Activated CD4-positive, alpha-beta T cell treated with anti-CD3 and anti-CD28 coated beads for 4 hours (primary cell): ENCODE measurements around the gene ADPRM.
"Not testable (repeated sequence)": the region's sequence is repeated elsewhere in the genome, so short reads cannot be mapped to it uniquely, and the experiment has no call there.

ENCODE experiments used
- DNase-seq, 2 donors: peaks; one replicate each; pipeline ENCODE4 v3.0.0-alpha.2; 2020

ADPRM gene, protein sequence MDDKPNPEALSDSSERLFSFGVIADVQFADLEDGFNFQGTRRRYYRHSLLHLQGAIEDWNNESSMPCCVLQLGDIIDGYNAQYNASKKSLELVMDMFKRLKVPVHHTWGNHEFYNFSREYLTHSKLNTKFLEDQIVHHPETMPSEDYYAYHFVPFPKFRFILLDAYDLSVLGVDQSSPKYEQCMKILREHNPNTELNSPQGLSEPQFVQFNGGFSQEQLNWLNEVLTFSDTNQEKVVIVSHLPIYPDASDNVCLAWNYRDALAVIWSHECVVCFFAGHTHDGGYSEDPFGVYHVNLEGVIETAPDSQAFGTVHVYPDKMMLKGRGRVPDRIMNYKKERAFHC

DNA sequence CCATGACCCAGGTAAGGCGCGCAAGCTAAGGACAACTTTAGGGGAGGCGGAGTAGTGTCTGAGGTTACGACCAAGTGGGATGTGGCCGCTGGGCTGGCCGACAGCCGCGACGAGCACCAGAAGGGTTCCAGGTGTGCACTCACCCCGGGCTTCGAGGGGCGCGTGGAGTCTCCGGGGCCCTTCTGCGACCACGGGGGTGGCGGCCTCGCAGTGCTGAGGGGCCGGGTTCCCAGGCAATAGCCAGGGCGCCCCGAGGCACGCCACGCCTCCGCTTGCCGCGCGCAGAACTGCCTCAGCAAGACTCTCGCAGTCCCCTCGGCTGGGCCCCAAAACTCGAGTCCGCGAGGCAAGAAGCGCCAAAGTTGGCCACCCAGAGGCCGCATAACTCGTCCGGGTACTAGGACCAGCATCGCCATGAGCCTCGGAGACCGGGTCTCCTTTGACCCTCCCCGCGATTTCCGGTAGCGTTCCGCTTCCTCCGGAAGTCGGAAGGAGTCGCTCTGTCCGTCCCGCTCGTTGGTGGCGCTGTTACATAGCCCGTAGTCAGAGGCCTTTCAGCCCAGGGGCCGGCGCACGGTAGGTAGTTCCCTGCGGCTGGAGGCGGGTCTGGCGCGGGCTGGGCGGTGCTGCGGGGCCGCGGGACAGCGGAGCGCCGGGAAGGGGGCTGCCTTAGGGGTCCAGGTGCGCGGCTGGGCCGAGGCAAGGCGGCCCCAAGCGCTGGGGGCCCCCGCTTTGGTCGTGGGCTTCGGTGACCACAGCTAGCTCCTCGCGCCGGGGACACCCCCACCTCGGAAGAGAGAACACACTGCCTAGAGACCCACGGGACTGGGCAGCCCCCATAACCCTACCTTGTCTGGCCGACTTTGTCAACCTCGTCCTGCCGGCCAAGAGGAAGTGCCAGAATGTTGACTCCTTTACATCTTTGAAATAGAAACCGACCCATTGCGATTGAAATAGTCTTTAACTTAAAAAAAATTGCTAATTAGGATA is at the start of gene ADPRM, which contains the start of gene SCO1:
TSS of gene ADPRM (plus strand) at position 503 of the 990 bp plus-strand sequence. CDS start 7,333 bp downstream, outside the sequence.
TSS of gene SCO1 (minus strand) at position 442 of the 990 bp plus-strand sequence. CDS start at position 416, 26 bp downstream.
- peak; percentile 86 to 88 for DNase-seq

DNA sequence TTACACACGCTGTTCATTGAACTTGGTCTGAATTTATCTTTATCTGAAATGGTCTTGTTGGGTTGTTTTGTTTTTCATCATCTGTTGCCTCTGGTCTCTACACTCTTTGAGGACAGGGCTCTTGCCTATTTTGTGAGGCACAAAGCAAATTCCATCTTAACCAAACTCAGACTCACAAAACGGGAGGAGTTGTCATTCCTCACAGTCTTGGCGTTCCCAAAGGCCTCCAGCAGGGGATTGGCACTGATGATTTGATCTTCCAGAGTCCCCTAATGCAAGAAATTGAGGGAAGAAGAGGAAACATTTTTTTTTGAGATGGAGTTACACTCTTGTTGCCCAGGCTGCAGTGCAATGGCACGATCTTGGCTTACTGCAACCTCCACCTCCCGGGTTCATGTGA is 49.0 kb upstream of the ADPRM start:
- no peak for DNase-seq

DNA sequence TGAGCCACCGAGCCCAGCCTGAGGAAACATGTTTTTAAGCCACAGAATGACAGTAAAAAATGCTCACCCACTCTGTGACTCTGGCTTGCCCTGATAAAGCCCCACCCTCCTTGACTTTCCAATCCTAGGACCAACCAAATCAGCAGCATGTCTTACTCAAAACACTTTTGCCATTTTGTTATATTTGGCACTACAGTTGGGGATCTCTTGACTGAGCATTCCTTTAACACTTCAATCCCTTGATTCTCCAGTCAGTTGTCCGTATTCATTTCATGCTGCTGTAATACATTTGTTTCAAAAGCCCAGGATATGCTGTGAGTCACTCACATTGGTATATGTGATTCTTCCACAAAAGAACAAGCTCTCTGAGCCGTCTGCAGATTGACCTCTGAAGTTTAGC is 48.4 kb upstream of the ADPRM start:
- DNase-seq = no peak

DNA sequence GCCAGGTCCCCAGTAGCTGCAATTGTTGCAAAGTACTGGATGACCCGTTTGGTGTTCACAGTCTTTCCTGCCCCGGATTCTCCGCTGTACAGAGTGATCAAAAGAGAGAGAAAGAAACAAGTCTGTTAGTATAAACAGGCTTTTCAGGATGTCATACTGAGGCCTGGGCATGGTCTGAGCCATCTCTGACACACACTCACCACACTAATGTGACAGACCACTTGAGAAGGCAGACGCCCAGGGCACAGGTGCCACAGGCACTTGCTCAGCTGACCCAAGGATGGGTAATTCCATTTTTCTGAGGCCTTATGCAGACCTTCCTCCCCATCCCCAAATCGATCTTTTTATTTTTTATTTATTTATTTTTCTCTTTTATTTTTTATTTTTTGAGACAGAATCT is 47.8 kb upstream of the ADPRM start:
- no peak for DNase-seq

DNA sequence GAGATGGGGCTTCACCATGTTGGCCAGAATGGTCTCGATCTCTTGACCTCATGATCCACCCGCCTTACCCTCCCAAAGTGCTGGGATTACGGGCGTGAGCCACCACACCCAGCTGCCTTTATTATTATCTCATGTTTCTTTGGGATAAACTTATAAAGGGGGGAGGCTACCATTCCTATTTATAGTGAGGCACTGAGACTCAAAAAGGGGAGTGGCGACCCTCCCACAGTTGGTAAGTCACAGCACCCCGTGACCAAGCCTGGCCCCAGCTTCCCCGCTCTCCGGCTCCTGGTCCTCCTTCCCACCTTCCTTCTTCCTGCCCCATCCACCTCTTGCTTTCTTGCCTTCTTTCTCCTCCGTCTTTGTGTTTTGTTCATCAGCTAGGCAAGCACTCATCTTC is 45.5 kb upstream of the ADPRM start:
- no peak for DNase-seq

DNA sequence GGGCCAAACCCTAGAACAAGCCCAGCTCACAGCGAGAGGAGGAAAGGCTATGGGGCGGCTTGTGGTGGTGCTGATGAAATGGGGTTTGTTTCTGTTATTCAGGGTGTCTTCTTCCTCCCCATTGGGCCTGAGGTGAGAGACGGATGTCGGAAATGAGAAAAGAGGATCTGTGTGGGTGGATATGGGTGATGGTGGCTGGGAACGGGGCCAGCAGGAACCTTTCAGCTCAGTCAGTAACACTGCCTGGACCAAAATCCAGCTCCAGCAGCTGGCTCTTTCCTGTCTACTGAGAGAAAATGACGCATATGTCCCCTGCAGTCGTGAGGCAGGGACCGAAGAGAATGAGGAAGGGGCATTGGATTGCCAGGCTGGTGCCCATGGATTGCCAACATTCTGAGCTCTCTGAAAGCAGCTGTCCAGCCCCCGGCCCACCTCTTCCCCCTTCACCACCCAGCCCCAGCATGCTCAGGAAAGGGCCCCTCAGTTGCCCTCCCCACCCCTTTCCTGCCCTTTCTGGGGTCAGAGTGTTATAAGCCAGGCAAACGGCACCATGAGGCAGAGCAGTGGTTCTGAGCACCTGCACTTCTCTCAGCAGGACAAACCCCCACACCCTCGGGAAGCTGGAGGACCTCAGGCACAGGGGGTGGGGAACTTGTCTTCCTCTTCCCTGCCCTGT is 44.3 kb upstream of the ADPRM start:
- DNase-seq = no peak

DNA sequence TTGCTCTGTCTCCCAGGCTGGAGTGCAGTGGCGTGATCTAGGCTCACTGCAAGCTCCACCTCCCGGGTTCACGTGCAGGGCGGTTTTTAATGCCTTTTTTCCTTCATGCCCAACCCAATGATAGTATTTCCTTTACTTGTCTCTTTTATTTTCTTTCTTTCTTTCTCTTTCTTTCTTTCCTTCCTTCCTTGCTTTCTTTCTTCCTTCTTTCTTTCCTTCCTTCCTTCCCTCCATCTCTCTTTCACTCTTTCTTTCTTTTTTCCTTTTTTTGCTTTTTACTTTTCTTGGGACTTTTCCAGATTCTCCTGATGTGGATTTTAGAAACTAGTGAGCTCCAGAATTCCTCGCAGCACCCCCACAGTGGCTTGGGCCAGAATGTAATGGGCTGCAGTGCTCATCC is 43.4 kb upstream of the ADPRM start:
- no peak for DNase-seq

DNA sequence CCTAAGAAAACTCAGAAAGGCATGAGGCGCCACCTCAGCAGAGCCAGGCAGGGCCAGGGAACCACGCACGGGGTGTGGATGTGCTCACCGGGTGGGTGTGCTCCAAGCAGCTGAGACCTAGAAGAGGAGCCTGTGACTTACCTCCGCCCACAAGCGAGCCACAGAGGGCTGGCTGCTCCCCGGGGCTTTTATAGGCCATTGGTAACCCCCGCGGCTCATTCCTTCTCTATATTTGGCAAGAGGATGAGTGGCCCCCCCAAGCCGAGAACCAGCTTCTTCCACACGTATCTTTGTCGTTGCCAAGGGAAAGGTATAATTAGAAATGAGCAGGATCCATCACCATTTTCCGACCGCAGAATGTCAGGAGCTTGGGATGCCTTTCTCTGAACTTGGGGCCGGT is 40.2 kb upstream of the ADPRM start, which contains the start of gene MYH3:
TSS of gene MYH3 (minus strand) at position 162 of the 400 bp plus-strand sequence. CDS start 2,245 bp downstream, outside the sequence.
- DNase-seq = no peak

DNA sequence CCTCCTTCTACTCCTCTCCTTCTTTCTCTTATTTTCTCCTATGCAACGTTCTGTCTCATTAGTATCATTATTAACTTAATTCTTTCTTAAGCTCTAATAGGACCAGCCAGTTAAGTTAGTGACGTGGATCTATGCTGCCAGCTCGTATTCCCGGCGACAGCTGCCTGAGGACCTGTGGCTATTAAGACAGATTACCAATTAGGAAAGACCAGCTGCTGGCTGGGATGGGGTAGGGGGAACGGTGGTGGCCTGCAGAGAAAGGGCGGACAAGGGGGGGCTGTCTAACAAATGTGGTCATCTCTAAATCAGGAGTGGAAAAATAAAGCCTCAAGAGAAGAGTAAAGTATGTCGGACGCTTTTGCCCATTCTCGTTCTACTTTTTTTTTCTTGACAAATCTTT is 39.5 kb upstream of the ADPRM start:
- no peak for DNase-seq

DNA sequence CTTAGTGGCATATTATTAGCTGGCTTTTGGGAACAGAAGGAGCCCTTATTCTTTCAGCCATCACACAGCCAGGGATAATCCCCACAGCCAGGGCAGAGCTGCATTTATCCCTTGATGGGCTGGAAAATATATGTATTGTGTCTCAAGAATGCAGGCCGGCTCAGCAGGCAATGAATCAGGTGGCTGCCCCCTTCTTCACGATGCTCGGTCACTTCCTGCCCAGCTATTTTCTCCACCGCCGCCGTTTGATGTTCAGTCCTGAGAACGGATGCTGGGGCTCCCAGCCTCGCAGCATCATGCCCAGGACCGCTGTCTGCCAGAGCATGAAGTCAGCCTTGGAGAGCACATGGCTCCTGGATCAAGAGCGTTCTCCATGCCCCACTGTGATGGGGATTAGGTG is 36.0 kb upstream of the ADPRM start:
- DNase-seq = no peak

DNA sequence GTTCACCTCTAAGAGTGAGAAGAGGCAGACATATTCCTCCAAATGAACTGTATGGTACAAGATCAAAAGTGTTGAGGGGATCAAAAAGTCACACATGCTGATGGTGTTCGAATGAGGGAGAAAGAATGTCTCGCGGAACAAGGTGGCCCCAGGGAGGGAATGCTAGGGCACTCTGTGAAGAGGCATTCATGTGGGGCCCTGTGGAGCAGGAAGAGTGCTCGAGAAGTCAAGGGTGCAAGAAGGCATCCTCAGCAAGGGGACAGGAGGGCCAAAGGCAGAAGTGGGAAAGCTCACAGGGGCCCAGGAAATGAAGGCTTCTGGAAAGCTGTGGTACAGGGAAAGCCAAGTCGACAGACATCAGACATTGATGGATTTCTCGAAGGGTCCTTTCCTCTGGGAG is 34.2 kb upstream of the ADPRM start:
- DNase-seq = no peak

DNA sequence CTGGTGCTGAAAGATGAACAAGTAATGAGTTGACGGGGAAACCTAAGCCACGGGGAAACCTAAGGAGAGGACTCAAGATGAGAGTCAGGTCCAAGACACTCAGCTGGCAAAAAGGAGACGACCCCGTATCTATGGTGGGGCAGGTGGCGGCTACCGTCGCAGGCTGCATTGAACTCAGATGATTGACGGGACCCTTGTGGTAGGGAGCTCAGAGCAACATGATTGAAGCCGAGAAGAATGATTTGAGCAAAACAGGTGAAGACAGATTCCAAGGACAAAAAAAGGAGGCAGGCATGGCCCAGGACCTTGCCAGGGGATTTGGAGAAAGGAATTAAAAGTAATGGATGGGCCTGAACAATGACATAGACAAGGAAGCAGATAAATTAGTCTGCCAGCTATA is 32.8 kb upstream of the ADPRM start:
- no peak for DNase-seq

DNA sequence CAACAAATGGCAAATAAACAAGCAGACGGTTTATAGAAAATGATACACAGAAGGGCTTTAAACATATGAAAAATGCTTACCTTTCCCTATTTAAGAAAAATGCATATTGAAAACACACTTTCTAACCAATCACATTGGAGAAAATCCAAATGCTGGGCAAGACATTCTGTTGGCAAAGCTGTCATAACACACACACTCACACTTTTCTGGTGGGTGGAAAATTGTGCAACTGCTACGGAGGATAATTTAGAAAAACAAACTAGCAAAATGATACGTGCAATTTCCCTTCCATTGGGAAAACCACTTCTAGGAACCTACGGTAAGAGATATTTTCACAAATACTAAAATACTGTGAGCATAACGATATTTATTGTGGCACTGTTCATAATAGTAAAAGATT is 30.5 kb upstream of the ADPRM start:
- no peak for DNase-seq

DNA sequence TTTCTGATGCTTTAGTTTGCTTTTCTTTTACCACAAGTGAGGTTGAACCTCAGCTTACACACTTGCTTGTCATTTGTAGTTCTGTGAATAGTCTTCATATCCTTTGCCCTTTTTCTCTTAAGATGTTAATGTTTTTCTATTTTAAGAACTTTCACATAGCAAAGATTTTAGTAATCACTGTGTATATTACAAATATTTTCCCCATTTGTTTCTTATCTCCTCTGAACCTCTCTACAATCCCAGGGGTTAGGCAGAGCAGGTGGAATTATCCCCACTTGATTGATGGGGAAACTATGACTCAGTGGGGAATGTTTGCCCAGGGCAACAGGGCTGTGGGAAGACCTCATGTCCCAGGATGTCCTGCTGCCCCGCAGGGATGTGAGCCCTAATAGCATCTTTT is 28.6 kb upstream of the ADPRM start:
- DNase-seq = no peak

DNA sequence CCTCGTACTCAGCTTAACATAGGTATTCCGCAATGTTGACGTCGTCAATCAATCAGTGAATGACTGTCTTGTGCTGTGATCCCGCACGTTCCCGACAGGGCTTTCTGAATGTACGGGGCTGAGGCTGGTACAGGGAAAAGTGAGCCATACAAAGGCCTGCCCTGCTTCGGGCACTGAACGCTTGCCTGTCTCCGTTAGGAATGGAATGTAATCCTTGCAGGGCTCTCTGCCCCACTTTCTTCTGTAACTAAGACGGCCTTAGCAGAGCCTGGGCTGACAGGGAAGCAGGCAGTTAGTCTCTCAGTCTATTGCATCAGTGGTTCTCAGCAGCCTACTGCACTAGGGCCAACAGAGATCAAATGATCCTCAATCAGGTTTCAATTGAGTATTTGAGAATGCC is 24.1 kb upstream of the ADPRM start:
- DNase-seq = no peak

DNA sequence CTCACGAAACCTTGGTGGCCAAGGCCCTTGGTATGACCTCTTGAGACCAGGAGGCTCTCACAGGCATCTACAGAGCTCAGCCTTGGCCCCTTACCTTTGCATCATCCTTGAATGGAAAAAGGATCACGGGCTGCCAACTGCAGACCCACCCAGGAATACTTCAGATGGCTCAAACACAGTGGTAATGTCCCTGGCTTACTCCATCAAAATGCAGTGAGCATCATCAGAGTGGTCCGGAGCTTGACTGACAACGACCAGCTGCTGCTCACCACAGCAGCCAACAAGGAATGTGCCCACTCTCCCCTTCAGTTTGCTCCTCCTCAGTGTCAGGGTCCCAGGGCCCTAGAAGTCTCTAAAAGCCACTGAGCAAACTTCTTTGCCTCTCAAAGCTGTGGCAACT is 22.7 kb upstream of the ADPRM start:
- DNase-seq = no peak

DNA sequence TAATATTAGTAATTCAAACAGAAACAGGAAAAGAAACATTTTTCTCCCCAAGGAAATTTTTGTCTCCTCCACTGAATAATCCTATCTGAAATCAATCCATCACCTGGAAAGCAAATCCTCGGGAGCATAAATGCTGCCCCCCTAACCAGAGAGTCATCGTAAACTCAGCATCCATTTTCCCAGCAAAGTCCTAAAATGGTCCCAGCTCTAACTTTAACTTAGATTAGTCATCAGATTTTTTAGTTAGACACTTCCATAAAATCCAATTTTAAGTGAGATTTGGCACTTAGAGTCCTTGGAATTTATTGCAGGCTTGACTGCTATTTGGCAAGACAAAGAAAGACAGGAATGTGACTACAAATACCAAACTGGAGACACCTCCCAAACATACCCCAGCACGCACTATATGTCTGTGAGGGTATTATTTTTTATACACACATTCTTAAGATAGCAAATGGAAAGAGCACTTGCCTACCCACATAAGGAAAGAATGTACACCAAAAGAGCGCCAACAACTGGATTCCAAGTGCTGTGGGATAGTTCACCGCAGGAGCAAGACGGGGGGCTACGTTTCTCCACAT is 15.4 kb upstream of the ADPRM start:
- no peak for DNase-seq

DNA sequence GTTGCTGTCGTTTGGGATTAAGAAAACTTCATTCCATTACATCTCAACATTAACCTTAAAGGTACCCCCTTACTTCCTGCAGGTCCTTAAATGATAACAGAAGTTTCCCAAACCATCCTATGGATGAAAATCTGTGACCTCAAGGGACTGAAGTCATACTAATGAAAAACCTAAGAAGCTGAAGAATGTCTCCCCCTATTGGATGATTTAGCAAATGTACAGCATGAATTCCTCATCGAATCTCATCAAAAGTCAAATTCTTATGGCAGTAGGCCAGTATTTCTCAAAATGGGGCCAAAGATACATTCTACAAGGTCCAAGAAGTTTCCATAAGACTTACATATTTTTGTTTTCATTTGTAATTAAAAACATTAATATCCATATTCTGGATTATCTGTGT is 13.5 kb upstream of the ADPRM start:
- DNase-seq = no peak

DNA sequence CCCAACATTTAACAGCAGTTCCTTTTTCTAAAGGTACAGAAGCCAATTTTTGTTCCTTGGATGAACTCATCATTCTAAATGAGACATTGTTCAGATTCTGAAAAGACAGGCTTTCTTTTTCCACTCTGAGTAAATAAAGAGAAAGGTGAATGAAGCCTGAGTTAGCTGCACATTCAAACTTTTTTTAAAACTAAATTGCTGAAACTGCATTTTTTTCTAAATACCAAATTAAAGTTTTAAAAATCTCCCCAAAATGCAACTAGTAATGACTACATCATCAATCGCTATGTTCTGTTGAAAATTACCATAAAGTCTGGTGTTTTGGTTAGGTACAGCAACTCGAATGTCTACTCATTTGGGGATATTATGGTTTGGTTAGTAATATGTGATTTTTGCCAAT is 9.9 kb upstream of the ADPRM start:
- no peak for DNase-seq

DNA sequence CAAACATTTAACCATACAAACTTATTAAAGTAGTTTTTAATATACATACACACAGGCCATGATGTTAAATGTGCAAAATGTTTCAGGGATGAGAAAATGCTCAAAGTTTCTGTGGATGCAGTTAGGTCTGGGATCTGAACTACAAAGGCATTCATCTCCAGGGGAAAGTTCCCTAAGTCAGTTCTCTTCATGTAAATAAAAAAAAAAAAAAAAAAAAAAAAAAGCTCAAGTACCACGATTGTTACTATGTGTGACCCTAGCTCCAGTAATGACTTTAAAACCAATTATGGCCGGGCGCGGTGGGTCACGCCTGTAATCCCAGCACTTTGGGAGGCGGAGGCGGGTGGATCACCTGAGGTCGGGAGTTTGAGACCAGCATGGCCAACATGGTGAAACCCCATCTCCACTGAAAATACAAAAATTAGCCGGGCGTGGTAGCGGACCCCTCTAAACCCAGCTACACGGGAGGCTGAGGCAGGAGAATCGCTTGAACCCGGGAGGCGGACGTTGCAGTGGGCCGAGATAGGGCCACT is 1.5 kb upstream of the ADPRM start:
- DNase-seq = not testable (repeated sequence)

DNA sequence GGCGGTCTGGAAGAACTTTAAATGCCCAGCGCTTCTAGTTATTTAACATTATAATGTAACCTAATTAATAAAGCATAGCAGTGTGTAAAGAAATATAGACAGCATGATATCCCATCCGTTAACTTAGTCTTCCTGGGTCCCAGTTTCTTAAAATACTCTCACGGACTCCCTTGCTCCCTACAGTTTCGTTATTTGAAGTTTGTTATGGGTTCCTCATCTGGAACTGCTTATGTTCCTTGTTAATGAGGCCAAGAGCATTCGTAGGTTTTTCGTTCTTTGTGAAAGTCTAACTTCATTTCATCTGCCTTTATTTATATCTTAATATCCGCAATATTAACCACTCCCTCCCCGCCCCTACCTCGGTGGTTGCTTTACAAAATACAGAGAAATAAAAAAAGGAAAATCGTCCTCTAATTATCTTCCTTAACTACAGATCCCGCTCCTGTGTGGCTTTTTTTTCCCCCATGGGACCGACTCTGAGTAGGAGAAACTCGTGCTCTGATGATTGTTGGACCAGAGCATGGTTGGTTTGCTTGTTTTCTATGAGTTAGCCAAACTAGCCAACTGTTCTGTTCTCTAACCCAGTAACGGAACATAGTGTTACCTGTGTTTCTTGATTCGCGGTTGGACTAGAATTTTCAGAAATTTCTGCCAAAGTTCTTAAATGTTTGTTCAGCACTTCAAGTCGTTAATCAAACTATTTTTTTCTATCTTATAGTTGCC is 863 bp downstream of the ADPRM start:
- DNase-seq = no peak

DNA sequence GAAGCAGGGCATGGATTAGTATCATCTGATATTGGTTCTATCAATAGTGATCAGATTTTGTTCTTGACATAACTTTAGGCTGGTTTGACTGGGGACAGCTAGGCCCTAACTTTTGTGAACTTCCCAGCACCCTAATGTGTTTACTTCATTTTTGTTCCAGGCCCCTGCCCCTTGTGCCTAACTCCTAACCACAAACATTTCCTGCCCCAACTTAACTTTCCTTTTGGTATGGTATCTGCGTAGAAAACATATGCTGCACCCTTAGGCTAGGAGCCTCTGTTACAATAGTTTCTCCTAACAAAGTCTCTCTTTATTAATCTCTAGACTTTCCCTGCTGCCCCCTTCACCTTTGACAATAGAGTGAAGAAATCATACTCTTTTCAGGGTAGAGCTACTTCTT is 2.5 kb downstream of the ADPRM start:
- DNase-seq = no peak
